Gastroesophageal sphincter (tissue), 4 donors: ENCODE results near the gene ZNF714. TPM values are rescaled to one million over a fixed set of nuclear protein-coding genes. Genes with fewer than 3 reads are reported as not detected.

Experiments used
- ATAC-seq: fragments of 150-250 bp; one replicate; pipeline ENCODE4 v1.9.1; 2016; ENCODE audit warnings: mild to moderate bottlenecking, moderate library complexity
- H3K27ac ChIP-seq, 4 donors: fragments of 200-600 bp; sonication (generic) in 3 of 4; 1 replicate in 3 of 4; 2 replicates in 1 of 4; pipeline ENCODE4 v1.5.1; 2016 to 2019
- H3K27me3 ChIP-seq: fragments of 200-600 bp; sonication (generic); one replicate; pipeline ENCODE4 v1.5.1; 2019
- H3K36me3 ChIP-seq, 2 donors: fragments of 200-600 bp; sonication (generic); one replicate each; pipeline ENCODE4 v1.5.1; 2019; ENCODE audit warnings: control low read depth in 1 of 2
- H3K4me1 ChIP-seq, 3 donors: fragments of 200-600 bp; sonication (generic); 1 replicate in 2 of 3; 2 replicates in 1 of 3; pipeline ENCODE4 v1.5.1; 2016 to 2019; ENCODE audit warnings: control low read depth in 2 of 3
- H3K4me3 ChIP-seq, 2 donors: fragments of 200-600 bp; sonication (generic); one replicate each; pipeline ENCODE4 v1.5.1; 2019; ENCODE audit warnings: mild to moderate bottlenecking in 1 of 2, moderate library complexity in 1 of 2
- H3K9me3 ChIP-seq, 3 donors: fragments of 200-600 bp; sonication (generic); one replicate each; pipeline ENCODE4 v1.5.1; 2017 to 2019; ENCODE audit warnings: control low read depth in 2 of 3
- EP300 ChIP-seq: sonication (generic); formaldehyde crosslinking; IDR thresholded peaks from one replicate; pipeline ENCODE4 v1.6.1; 2017; ENCODE audit warnings: antibody characterized with exemption, mild to moderate bottlenecking
- POLR2A ChIP-seq, 2 donors: fragments of 450-650 bp; IDR thresholded peaks; one replicate each; pipeline ENCODE4 v1.6.1; 2017; ENCODE audit warnings: antibody characterized with exemption in 2 of 2, mild to moderate bottlenecking in 2 of 2, moderate library complexity in 1 of 2
- POLR2AphosphoS5 ChIP-seq: sonication (generic); formaldehyde crosslinking; IDR thresholded peaks from one replicate; pipeline ENCODE4 v1.6.1; 2017; ENCODE audit warnings: antibody characterized with exemption
- WGBS, 2 donors: methylation state at CpG; one replicate each; pipeline ENCODE4 v1.1.5; 2018; ENCODE audit warnings: low coverage in 1 of 2; 5-methylcytosine and 5-hydroxymethylcytosine counted together
- total RNA-seq, 4 donors: library from RNA; depleted of rRNA; stranded (reverse); fragments of >200 nt; gene quantifications; one replicate each; pipeline ENCODE4 v1.1.0, GENCODE V29; 2016
- TF ChIP-seq, protein P1 (sequence below), 4 experiments: fragments of 200-600 bp in 2 of 4; fragments of 450-650 bp in 2 of 4; sonication (generic) in 1 of 4; IDR thresholded peaks; one replicate each; pipeline ENCODE4 v1.5.1; 2017 to 2019; ENCODE audit warnings: antibody characterized with exemption in 4 of 4, mild to moderate bottlenecking in 2 of 4, moderate library complexity in 2 of 4

Gene ZNF714
- total RNA-seq, 4 donors from 2014 or later: 2.0 to 4.8 (median 2.5) TPM

DNA sequence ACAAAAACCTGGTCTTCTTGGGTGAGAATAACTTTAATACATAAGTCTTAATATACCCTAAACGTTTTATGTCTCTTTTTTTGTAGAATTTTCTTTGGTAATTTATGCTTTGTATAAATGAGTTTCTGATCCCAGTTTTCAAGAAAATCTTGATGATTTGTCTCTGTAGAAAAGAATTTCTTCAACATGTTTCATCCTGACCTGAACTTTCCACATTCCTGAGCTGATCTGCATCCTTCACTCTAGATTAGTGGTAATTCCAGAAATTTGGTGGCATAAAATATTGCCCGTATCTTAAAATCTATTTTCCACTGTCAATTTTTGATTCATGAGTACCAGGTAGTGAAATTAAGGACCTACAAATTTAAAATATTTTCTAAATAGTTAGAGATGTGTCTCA, 16.3 kb downstream of the ZNF714 start:
- no peak for ATAC-seq
- no peak overlapping the region for H3K4me3 ChIP-seq
- TF ChIP-seq, protein P1, sequence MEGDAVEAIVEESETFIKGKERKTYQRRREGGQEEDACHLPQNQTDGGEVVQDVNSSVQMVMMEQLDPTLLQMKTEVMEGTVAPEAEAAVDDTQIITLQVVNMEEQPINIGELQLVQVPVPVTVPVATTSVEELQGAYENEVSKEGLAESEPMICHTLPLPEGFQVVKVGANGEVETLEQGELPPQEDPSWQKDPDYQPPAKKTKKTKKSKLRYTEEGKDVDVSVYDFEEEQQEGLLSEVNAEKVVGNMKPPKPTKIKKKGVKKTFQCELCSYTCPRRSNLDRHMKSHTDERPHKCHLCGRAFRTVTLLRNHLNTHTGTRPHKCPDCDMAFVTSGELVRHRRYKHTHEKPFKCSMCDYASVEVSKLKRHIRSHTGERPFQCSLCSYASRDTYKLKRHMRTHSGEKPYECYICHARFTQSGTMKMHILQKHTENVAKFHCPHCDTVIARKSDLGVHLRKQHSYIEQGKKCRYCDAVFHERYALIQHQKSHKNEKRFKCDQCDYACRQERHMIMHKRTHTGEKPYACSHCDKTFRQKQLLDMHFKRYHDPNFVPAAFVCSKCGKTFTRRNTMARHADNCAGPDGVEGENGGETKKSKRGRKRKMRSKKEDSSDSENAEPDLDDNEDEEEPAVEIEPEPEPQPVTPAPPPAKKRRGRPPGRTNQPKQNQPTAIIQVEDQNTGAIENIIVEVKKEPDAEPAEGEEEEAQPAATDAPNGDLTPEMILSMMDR (IDR thresholded peaks at IDR 0.05): no peak
- TF ChIP-seq EP300: no peak
- TF ChIP-seq POLR2A (IDR thresholded peaks at IDR 0.05): no peak
- no peak for TF ChIP-seq POLR2AphosphoS5
- no peaks in the 10 kb centered on the region for H3K9me3 ChIP-seq
- peaks cover 0 to 26% of the 10 kb centered on the region in 2 donors for H3K36me3 ChIP-seq
- no peak overlapping the region for H3K27ac ChIP-seq
- no peaks in the 10 kb centered on the region for H3K4me1 ChIP-seq
- 91 to 96% methylated on average over 2 of the region's 2 CpGs for WGBS, 2 donors
- H3K27me3 ChIP-seq: no peaks in the 10 kb centered on the region

DNA sequence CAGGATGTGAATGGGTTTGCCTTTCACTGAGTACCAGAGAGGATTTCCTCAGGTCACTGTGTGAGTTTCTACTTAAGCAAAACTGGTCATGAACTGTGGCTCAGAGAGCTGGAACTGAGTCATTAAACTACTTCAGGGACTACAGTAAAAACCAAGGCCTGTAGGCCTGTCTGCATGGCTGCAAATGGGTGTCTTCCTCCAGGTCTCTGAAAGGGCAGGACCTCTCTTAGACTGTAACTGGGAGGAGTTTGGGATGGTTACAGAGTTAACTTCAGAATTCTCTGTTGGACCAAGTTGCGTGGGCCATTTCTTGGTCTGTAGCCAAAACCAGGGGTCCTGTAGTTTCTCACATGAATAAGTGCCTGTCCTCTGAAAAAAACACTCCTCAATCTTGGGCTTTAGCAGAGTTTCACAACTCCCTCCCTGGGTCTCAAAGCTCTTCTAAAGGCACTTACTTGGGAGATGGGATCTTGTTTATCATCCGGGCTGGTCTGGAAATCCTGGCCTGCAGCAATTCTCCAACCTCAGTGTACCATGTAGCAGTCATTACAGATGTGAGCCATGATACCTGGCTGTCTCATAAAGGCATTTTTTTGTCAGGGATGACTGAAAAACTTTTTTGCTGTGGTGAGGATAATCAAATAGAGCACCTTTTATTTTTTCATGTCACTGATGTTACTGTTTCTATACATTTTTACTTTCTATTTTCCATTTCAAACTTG, 19.7 kb downstream of the ZNF714 start:
- Histone ChIP-seq H3K27me3 (no peaks in the 10 kb centered on the region), H3K4me3 (no peak overlapping the region), H3K36me3 (peaks cover 0 to 45% of the 10 kb centered on the region in 2 donors), H3K27ac (no peak overlapping the region), H3K9me3 (no peaks in the 10 kb centered on the region), H3K4me1 (no peaks in the 10 kb centered on the region)
- ATAC-seq: no peak
- WGBS, 2 donors: 40 to 50% methylated on average over 1 to 2 of the region's 2 CpGs
- TF ChIP-seq, protein P1 (IDR thresholded peaks at IDR 0.05): no peak
- no peak for TF ChIP-seq POLR2AphosphoS5
- no peak for TF ChIP-seq EP300
- no peak for TF ChIP-seq POLR2A (IDR thresholded peaks at IDR 0.05)

DNA sequence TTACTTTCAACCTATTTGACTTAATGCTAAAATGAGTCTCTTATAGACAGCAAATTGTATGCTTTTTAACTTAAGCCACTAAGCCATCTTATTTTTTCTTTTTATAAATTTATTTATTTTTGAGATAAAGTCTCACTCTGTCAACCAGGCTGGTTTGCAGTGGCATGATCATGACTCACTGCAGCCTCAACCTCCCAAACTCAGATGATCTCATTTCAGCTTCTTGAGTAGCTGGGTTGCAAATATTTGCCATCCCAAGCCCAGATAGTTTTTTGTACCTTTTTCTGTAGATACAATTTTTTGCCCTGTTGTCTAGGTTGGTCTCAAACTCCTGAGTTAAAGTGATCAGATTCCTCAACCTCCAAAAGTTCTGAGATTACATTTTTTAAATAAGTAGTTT, 27.1 kb downstream of the ZNF714 start:
- Histone ChIP-seq H3K9me3 (peaks cover 0 to 8% (median 0%) of the 10 kb centered on the region in 3 donors), H3K36me3 (peaks cover 0 to 33% of the 10 kb centered on the region in 2 donors), H3K27ac (no peak overlapping the region), H3K4me1 (no peaks in the 10 kb centered on the region), H3K27me3 (no peaks in the 10 kb centered on the region), H3K4me3 (no peak overlapping the region)
- no peak for TF ChIP-seq POLR2AphosphoS5
- TF ChIP-seq, protein P1 (IDR thresholded peaks at IDR 0.05): no peak
- no peak for TF ChIP-seq EP300
- TF ChIP-seq POLR2A (IDR thresholded peaks at IDR 0.05): no peak
- ATAC-seq: no peak

DNA sequence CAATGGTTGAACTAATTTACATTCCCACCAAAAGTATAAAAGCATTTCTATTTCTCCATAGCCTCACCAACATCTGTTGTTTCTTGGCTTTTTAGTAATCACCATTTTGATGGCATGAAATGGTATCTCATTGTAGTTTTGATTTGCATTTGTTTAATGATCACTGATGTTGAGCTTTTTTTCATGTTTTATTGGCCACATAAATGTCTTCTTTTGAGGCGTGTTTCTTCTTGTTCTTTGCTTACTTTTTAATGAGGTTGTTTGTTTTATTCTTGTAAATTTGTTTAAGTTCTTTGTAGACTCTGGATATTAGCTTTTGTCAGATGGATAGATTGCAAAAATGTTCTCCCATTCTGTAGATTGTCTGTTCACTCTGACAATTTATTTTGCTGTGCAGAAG, 28.2 kb downstream of the ZNF714 start:
- Histone ChIP-seq H3K36me3 (peaks cover 0 to 38% of the 10 kb centered on the region in 2 donors), H3K4me3 (no peak overlapping the region), H3K4me1 (no peaks in the 10 kb centered on the region), H3K27ac (no peak overlapping the region), H3K27me3 (no peaks in the 10 kb centered on the region), H3K9me3 (peaks cover 0 to 13% (median 0%) of the 10 kb centered on the region in 3 donors)
- TF ChIP-seq EP300 (no peak), POLR2A (IDR thresholded peaks at IDR 0.05) (no peak), POLR2AphosphoS5 (no peak)
- TF ChIP-seq, protein P1 (IDR thresholded peaks at IDR 0.05): no peak
- ATAC-seq: no peak
- 79 to 88% methylated on average over 1 of the region's 1 CpG for WGBS, 2 donors

DNA sequence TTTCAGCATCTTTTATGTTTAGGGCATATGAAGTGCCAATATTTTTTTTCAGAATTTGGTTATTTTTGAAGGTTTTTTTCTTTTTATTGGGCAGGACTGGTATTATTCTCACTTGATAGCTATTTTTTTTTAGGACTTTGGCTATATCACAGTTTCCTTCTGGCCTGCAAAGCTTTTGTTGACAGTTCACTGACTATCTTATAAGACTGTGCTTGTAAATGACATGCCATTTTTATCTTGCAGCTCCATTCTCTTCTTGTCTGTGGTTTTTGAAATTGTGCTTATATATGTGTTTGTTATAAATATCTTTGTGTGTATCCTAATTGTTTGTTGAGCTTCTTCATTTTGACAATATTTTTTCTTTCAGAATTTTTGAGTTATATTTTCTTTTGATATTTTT, 33.4 kb downstream of the ZNF714 start:
- Histone ChIP-seq H3K27me3 (no peaks in the 10 kb centered on the region), H3K9me3 (peaks cover 0 to 13% (median 0%) of the 10 kb centered on the region in 3 donors), H3K36me3 (peaks cover 3 to 48% of the 10 kb centered on the region in 2 donors), H3K4me1 (no peaks in the 10 kb centered on the region), H3K4me3 (no peak overlapping the region), H3K27ac (no peak overlapping the region)
- ATAC-seq: no peak
- TF ChIP-seq POLR2A (IDR thresholded peaks at IDR 0.05) (no peak), POLR2AphosphoS5 (no peak), EP300 (no peak)
- TF ChIP-seq, protein P1 (IDR thresholded peaks at IDR 0.05): no peak
